Right lobe of liver (tissue), 4 donors: ENCODE data around the gene NADSYN1.

ENCODE experiments used
- POLR2A ChIP-seq: fragments of 450-650 bp; IDR thresholded peaks from one replicate; pipeline ENCODE4 v1.6.1; 2017; ENCODE audit warnings: antibody characterized with exemption, mild to moderate bottlenecking
- TF ChIP-seq, protein P1 (sequence below), 4 donors: fragments of 200-600 bp in 3 of 4; fragments of 450-650 bp in 1 of 4; IDR thresholded peaks; one replicate each; pipeline versions ENCODE4 v1.5.1 to v1.8.0; 2016 to 2022; ENCODE audit warnings: antibody characterized with exemption in 4 of 4, mild to moderate bottlenecking in 2 of 4
- donor health status: DM: no; HTN: no; CAD: no.
- donor health status: DM: no; HTN: no; CAD: no.
- donor health status: DM: no; HTN: yes; CAD: no.

DNA sequence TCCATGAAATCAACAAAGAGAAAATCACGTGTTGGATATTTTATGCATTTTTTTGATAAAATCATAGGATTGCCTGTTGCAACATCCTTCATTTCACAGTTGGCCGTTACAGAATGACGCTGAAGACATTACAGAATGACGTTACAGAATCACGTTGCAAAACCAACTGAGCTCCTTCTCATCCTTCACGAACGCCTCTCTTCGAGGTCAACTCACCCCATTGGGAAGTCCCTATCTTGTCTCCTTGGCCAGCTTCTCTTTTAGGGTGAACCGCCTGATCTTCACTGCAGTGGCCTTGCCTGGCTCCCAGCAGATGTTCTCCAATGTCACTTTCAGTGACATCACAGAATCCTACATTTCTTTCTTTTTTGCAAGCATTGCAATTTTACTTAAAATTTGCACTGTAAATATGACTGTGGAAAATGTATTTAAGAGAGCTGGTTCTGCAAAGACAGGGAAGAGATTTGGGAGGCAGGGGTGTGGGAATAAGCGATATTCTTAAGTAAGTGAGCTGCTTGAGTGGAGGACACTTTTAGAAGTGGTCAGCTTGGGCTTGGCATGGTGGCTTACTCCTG lies 79.1 kb downstream of the NADSYN1 start:
- no peak for TF ChIP-seq POLR2A
- TF ChIP-seq, protein P1, sequence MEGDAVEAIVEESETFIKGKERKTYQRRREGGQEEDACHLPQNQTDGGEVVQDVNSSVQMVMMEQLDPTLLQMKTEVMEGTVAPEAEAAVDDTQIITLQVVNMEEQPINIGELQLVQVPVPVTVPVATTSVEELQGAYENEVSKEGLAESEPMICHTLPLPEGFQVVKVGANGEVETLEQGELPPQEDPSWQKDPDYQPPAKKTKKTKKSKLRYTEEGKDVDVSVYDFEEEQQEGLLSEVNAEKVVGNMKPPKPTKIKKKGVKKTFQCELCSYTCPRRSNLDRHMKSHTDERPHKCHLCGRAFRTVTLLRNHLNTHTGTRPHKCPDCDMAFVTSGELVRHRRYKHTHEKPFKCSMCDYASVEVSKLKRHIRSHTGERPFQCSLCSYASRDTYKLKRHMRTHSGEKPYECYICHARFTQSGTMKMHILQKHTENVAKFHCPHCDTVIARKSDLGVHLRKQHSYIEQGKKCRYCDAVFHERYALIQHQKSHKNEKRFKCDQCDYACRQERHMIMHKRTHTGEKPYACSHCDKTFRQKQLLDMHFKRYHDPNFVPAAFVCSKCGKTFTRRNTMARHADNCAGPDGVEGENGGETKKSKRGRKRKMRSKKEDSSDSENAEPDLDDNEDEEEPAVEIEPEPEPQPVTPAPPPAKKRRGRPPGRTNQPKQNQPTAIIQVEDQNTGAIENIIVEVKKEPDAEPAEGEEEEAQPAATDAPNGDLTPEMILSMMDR (IDR thresholded peaks at IDR 0.05) = no peak
